Activated T-helper 1 cell treated with Interleukin-2 at 50 U/mL for 16 hours (primary cell): ENCODE data around the gene XPO1.
"Not testable (repeated sequence)": the region's sequence is repeated elsewhere in the genome, so short reads cannot be mapped to it uniquely, and the experiment has no call there.

Source experiments
- DNase-seq: peaks from one replicate; pipeline ENCODE4 v3.0.0-alpha.2; 2020; ENCODE audit warnings: low read depth

Gene XPO1

GRCh38 chr2:61538200-61538919 is at the start of gene XPO1:
Gene XPO1, minus strand, starts transcription at chr2:61538356. Its CDS starts 4,459 bp downstream, at chr2:61533897.
- DNase-seq = peak; percentile 96

- DNase-seq = not testable (repeated sequence)
Measured at GRCh38 chr2:61586928-61587327, 48.8 kb upstream of the XPO1 start.

- no peak for DNase-seq
Measured at GRCh38 chr2:61585383-61585782, 47.2 kb upstream of the XPO1 start.

GRCh38 chr2:61584368-61584767 is 46.2 kb upstream of the XPO1 start:
- DNase-seq = not testable (repeated sequence)

- no peak for DNase-seq
Measured at GRCh38 chr2:61582165-61582564, 44.0 kb upstream of the XPO1 start.

GRCh38 chr2:61581716-61582115 is 43.6 kb upstream of the XPO1 start:
- no peak for DNase-seq

GRCh38 chr2:61575447-61575859 is 37.3 kb upstream of the XPO1 start:
- no peak for DNase-seq

- DNase-seq = no peak
Measured at GRCh38 chr2:61566566-61566965, 28.4 kb upstream of the XPO1 start.

GRCh38 chr2:61562615-61563014 is 24.5 kb upstream of the XPO1 start:
- DNase-seq = no peak

GRCh38 chr2:61558160-61558559 is 20.0 kb upstream of the XPO1 start:
- no peak for DNase-seq

GRCh38 chr2:61557381-61557780 is 19.2 kb upstream of the XPO1 start:
- DNase-seq = no peak

- no peak for DNase-seq
Measured at GRCh38 chr2:61554604-61555003, 16.4 kb upstream of the XPO1 start.

- no peak for DNase-seq
Measured at GRCh38 chr2:61550375-61551209, 12.4 kb upstream of the XPO1 start.

GRCh38 chr2:61549546-61549945 is 11.4 kb upstream of the XPO1 start:
- no peak for DNase-seq

GRCh38 chr2:61543062-61543461 is 4.9 kb upstream of the XPO1 start:
- no peak for DNase-seq

GRCh38 chr2:61540167-61540566 is 2.0 kb upstream of the XPO1 start:
- DNase-seq = not testable (repeated sequence)

GRCh38 chr2:61538920-61539520 is 864 bp upstream of the XPO1 start:
- peak; percentile 9 for DNase-seq

- no peak for DNase-seq
Measured at GRCh38 chr2:61537950-61538199, 281 bp downstream of the XPO1 start.

- DNase-seq = peak; percentile 32
Measured at GRCh38 chr2:61537277-61537949, 743 bp downstream of the XPO1 start.

GRCh38 chr2:61536572-61537276 is 1.4 kb downstream of the XPO1 start:
- DNase-seq = peak; percentile 73

GRCh38 chr2:61536180-61536571 is 2.0 kb downstream of the XPO1 start:
- no peak for DNase-seq

GRCh38 chr2:61535449-61535848 is 2.7 kb downstream of the XPO1 start:
- DNase-seq = no peak
